HepG2 (cell line): ENCODE data around the gene FXYD5. TPM values are rescaled to one million over a fixed set of nuclear protein-coding genes. Genes with fewer than 3 reads are reported as not detected.

Experiments used
- AGO2 ChIP-seq: fragments of 200-400 bp; formaldehyde crosslinking; optimal IDR thresholded peaks from 2 replicates; pipeline ENCODE3; 2017; ENCODE audit warnings: mild to moderate bottlenecking, low read depth, low read length, moderate library complexity
- EHMT2 ChIP-seq: fragments of 200-600 bp; sonication (generic); IDR thresholded peaks from 2 replicates; pipeline ENCODE4 v1.7.0; 2017; ENCODE audit warnings: antibody characterized with exemption, low read depth, low read length, borderline replicate concordance
- HMGXB4 ChIP-seq, 2 experiments: sonication (generic) in 1 of 2; formaldehyde crosslinking in 1 of 2; IDR thresholded peaks; 2 replicates each; pipeline versions ENCODE4 v1.4.0 to v1.6.1; 2018 to 2020; ENCODE audit warnings: missing genetic modification reagents in 2 of 2, borderline replicate concordance in 1 of 2, low read depth in 1 of 2, mild to moderate bottlenecking in 1 of 2, missing biosample characterization in 1 of 2
- KDM1A ChIP-seq: IDR thresholded peaks from 2 replicates; pipeline ENCODE4 v1.6.1; 2016; ENCODE audit warnings: missing compliant biosample characterization
- PBX3 ChIP-seq: sonication (generic); formaldehyde crosslinking; IDR thresholded peaks from 2 replicates; pipeline ENCODE4 v1.8.1; 2023; ENCODE audit warnings: missing genetic modification reagents, inconsistent platforms, borderline replicate concordance
- RARA ChIP-seq: IDR thresholded peaks from 2 replicates; pipeline ENCODE4 v1.6.1; 2016; ENCODE audit warnings: missing genetic modification reagents, missing compliant biosample characterization
- RBAK ChIP-seq: sonication (generic); formaldehyde crosslinking; IDR thresholded peaks from 2 replicates; pipeline ENCODE4 v1.5.1; 2020; ENCODE audit warnings: mild to moderate bottlenecking, missing genetic modification reagents
- SMYD3 ChIP-seq: sonication (generic); formaldehyde crosslinking; IDR thresholded peaks from 2 replicates; pipeline ENCODE4 v1.8.1; 2023; ENCODE audit warnings: mild to moderate bottlenecking, missing genetic modification reagents
- SRSF9 ChIP-seq: fragments of 200-400 bp; formaldehyde crosslinking; IDR thresholded peaks from 2 replicates; pipeline ENCODE4 v1.6.1; 2018; ENCODE audit warnings: borderline replicate concordance, mild to moderate bottlenecking, low read depth, low read length; ENCODE audit not compliant: insufficient read depth, poor library complexity, severe bottlenecking
- YEATS2 ChIP-seq: sonication (generic); formaldehyde crosslinking; IDR thresholded peaks from 2 replicates; pipeline ENCODE4 v1.4.0; 2020; ENCODE audit warnings: missing genetic modification reagents, borderline replicate concordance
- ZFP90 ChIP-seq: sonication (generic); formaldehyde crosslinking; IDR thresholded peaks from 2 replicates; pipeline ENCODE4 v1.8.0; 2022; ENCODE audit warnings: missing genetic modification reagents, mild to moderate bottlenecking, inconsistent platforms, borderline replicate concordance
- ZFX ChIP-seq: sonication (generic); formaldehyde crosslinking; IDR thresholded peaks from 2 replicates; pipeline ENCODE4 v1.4.0; 2020; ENCODE audit warnings: mild to moderate bottlenecking, low read depth, missing genetic modification reagents, moderate library complexity
- ZNF232 ChIP-seq: sonication (generic); formaldehyde crosslinking; IDR thresholded peaks from 2 replicates; pipeline ENCODE4 v1.4.0; 2020; ENCODE audit warnings: missing genetic modification reagents, borderline replicate concordance
- ZNF674 ChIP-seq: sonication (generic); formaldehyde crosslinking; IDR thresholded peaks from 2 replicates; pipeline ENCODE4 v1.5.0; 2020; ENCODE audit warnings: low read depth, mild to moderate bottlenecking, missing genetic modification reagents
- polyA plus RNA-seq, 8 experiments: library from polyadenylated mRNA; depleted of rRNA in 3 of 8; stranded (reverse) in 7 of 8; unstranded in 1 of 8; fragments of >200 nt; fragmentation: Illumina TruSeq in 4 of 8; extraction: Trizol in 4 of 8; gene quantifications; 2 replicates each; pipeline versions ENCODE4 v1.2.1 to v1.2.3, GENCODE V29; 2011 to 2016; ENCODE audit warnings: low read depth in 4 of 8, missing spikeins in 1 of 8, mixed read lengths in 1 of 8; ENCODE audit not compliant: insufficient read depth in 1 of 8
- total RNA-seq, 5 experiments: library from RNA; depleted of rRNA; stranded (reverse); fragments of >200 nt; fragmentation: Illumina TruSeq; extraction: Trizol; gene quantifications; 2 replicates each; pipeline ENCODE4 v1.2.3, GENCODE V29; 2016; ENCODE audit warnings: low read depth in 1 of 5
- TF ChIP-seq, protein P1 (sequence below): sonication (generic); formaldehyde crosslinking; IDR thresholded peaks from 2 replicates; pipeline ENCODE4 v1.4.0; 2020; ENCODE audit warnings: missing genetic modification reagents
- TF ChIP-seq, protein P2 (sequence below): sonication (generic); formaldehyde crosslinking; IDR thresholded peaks from 2 replicates; pipeline ENCODE4 v1.8.1; 2022; ENCODE audit warnings: low read depth, mild to moderate bottlenecking, missing genetic modification reagents
- TF ChIP-seq, protein P3 (sequence below): sonication (generic); formaldehyde crosslinking; IDR thresholded peaks from 2 replicates; pipeline ENCODE4 v1.4.0; 2020; ENCODE audit warnings: low read depth, missing genetic modification reagents

The FXYD5 gene
- total and polyA plus RNA-seq, 2 of the 13 experiments (the other 11 are each of a cell fraction or from before 2014, with no cell fraction given): 0.65 TPM; not detected in 1

- TF ChIP-seq, protein P1, sequence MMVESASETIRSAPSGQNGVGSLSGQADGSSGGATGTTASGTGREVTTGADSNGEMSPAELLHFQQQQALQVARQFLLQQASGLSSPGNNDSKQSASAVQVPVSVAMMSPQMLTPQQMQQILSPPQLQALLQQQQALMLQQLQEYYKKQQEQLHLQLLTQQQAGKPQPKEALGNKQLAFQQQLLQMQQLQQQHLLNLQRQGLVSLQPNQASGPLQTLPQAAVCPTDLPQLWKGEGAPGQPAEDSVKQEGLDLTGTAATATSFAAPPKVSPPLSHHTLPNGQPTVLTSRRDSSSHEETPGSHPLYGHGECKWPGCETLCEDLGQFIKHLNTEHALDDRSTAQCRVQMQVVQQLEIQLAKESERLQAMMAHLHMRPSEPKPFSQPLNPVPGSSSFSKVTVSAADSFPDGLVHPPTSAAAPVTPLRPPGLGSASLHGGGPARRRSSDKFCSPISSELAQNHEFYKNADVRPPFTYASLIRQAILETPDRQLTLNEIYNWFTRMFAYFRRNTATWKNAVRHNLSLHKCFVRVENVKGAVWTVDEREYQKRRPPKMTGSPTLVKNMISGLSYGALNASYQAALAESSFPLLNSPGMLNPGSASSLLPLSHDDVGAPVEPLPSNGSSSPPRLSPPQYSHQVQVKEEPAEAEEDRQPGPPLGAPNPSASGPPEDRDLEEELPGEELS (CRISPR knock-in tag): peak; percentile 36; the same call in 1 of the 2 replicates
- TF ChIP-seq ZNF232 (CRISPR knock-in tag) (no peak), KDM1A (CRISPR knock-in tag) (peak; percentile 83), ZFX (CRISPR knock-in tag) (peak; percentile 62), SMYD3 (no peak), HMGXB4 (CRISPR knock-in tag; IDR thresholded peaks at IDR 0.05; ENCODE audit: borderline replicate concordance in 1 of 2, low read depth in 1 of 2) (peak in 1 of 2 experiments; percentile 48; a peak in 1 of 4 replicates), EHMT2 (no peak), RBAK (CRISPR knock-in tag) (no peak), YEATS2 (CRISPR knock-in tag) (peak; percentile 39; the same call in 1 of the 2 replicates), PBX3 (CRISPR knock-in tag) (no peak), ZFP90 (CRISPR knock-in tag) (no peak), SRSF9 (no peak), ZNF674 (CRISPR knock-in tag) (no peak), AGO2 (no peak), RARA (peak; percentile 49)
- TF ChIP-seq, protein P2, sequence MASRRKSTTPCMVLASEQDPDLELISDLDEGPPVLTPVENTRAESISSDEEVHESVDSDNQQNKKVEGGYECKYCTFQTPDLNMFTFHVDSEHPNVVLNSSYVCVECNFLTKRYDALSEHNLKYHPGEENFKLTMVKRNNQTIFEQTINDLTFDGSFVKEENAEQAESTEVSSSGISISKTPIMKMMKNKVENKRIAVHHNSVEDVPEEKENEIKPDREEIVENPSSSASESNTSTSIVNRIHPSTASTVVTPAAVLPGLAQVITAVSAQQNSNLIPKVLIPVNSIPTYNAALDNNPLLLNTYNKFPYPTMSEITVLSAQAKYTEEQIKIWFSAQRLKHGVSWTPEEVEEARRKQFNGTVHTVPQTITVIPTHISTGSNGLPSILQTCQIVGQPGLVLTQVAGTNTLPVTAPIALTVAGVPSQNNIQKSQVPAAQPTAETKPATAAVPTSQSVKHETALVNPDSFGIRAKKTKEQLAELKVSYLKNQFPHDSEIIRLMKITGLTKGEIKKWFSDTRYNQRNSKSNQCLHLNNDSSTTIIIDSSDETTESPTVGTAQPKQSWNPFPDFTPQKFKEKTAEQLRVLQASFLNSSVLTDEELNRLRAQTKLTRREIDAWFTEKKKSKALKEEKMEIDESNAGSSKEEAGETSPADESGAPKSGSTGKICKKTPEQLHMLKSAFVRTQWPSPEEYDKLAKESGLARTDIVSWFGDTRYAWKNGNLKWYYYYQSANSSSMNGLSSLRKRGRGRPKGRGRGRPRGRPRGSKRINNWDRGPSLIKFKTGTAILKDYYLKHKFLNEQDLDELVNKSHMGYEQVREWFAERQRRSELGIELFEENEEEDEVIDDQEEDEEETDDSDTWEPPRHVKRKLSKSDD (CRISPR knock-in tag): no peak
- TF ChIP-seq, protein P3, sequence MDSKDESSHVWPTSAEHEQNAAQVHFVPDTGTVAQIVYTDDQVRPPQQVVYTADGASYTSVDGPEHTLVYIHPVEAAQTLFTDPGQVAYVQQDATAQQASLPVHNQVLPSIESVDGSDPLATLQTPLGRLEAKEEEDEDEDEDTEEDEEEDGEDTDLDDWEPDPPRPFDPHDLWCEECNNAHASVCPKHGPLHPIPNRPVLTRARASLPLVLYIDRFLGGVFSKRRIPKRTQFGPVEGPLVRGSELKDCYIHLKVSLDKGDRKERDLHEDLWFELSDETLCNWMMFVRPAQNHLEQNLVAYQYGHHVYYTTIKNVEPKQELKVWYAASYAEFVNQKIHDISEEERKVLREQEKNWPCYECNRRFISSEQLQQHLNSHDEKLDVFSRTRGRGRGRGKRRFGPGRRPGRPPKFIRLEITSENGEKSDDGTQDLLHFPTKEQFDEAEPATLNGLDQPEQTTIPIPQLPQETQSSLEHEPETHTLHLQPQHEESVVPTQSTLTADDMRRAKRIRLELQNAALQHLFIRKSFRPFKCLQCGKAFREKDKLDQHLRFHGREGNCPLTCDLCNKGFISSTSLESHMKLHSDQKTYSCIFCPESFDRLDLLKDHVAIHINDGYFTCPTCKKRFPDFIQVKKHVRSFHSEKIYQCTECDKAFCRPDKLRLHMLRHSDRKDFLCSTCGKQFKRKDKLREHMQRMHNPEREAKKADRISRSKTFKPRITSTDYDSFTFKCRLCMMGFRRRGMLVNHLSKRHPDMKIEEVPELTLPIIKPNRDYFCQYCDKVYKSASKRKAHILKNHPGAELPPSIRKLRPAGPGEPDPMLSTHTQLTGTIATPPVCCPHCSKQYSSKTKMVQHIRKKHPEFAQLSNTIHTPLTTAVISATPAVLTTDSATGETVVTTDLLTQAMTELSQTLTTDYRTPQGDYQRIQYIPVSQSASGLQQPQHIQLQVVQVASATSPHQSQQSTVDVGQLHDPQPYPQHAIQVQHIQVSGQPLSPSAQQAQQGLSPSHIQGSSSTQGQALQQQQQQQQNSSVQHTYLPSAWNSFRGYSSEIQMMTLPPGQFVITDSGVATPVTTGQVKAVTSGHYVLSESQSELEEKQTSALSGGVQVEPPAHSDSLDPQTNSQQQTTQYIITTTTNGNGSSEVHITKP (CRISPR knock-in tag): peak; percentile 53; the same call in 1 of the 2 replicates
Measured at GRCh38 chr19:35107545-35107944, 47.0 kb upstream of the FXYD5 start (continued).
